DND-41 (cell line): ENCODE results near the gene SNCAIP.

Experiments
- ATAC-seq: fragments of 200-7000 bp; cut with Tn5 transposase; 3 replicates; pipeline ENCODE4 v1.9.1; 2021; ENCODE audit warnings: low read depth; ENCODE audit not compliant: insufficient read depth
- DNase-seq: peaks from one replicate; pipeline ENCODE4 v3.0.0-alpha.2; 2020
- H2AFZ ChIP-seq: 2 replicates; pipeline ENCODE4 v1.6.0; 2012; ENCODE audit warnings: low read depth, low read length
- H3K27ac ChIP-seq: 2 replicates; pipeline ENCODE4 v1.5.1; 2012; ENCODE audit warnings: low read length, inconsistent platforms
- H3K27me3 ChIP-seq: fragments of 200-600 bp; sonication (generic); 2 replicates; pipeline ENCODE4 v1.6.0; 2012; ENCODE audit warnings: low read length, mild to moderate bottlenecking, inconsistent platforms; ENCODE audit not compliant: insufficient read depth, poor library complexity
- H3K36me3 ChIP-seq: 2 replicates; pipeline ENCODE4 v1.5.1; 2012; ENCODE audit warnings: low read length, inconsistent platforms; ENCODE audit not compliant: insufficient read depth
- H3K4me1 ChIP-seq: 2 replicates; pipeline ENCODE4 v1.5.1; 2012; ENCODE audit warnings: mild to moderate bottlenecking, low read length; ENCODE audit not compliant: insufficient read depth
- H3K4me2 ChIP-seq: 2 replicates; pipeline ENCODE4 v1.6.0; 2012; ENCODE audit warnings: mild to moderate bottlenecking, moderate library complexity, low read length, inconsistent platforms; ENCODE audit not compliant: insufficient read depth
- H3K4me3 ChIP-seq, 2 experiments: fragments of 200-600 bp in 1 of 2; shearing (Covaris generic) in 1 of 2; 2 replicates each; pipeline ENCODE4 v1.5.1; 2012 to 2016; ENCODE audit warnings: inconsistent platforms in 2 of 2, low read length in 2 of 2, mild to moderate bottlenecking in 2 of 2, low read depth in 1 of 2, moderate library complexity in 1 of 2
- H3K79me2 ChIP-seq: 2 replicates; pipeline ENCODE4 v1.6.0; 2012; ENCODE audit warnings: low read length, inconsistent platforms; ENCODE audit not compliant: insufficient read depth
- H3K9ac ChIP-seq: 2 replicates; pipeline ENCODE4 v1.6.0; 2012; ENCODE audit warnings: low read depth, mild to moderate bottlenecking, inconsistent platforms, low read length, moderate library complexity
- H3K9me3 ChIP-seq: 2 replicates; pipeline ENCODE4 v1.5.1; 2012; ENCODE audit warnings: low read length, moderate library complexity, mild to moderate bottlenecking, inconsistent platforms; ENCODE audit not compliant: insufficient read depth, severe bottlenecking
- H4K20me1 ChIP-seq: 2 replicates; pipeline ENCODE4 v1.6.0; 2012; ENCODE audit warnings: low read length; ENCODE audit not compliant: insufficient read depth
- EZH2 ChIP-seq: IDR thresholded peaks from 3 replicates; pipeline ENCODE4 v1.6.1; 2012; ENCODE audit warnings: borderline replicate concordance, low read depth, mild to moderate bottlenecking, moderate library complexity, low read length, inconsistent platforms; ENCODE audit not compliant: severe bottlenecking
- TF ChIP-seq, protein P1 (sequence below): IDR thresholded peaks from 2 replicates; pipeline ENCODE4 v1.5.1; 2012; ENCODE audit warnings: borderline replicate concordance, low read length, moderate library complexity, mild to moderate bottlenecking; ENCODE audit not compliant: poor library complexity, severe bottlenecking; ENCODE audit errors: extremely low read depth

Gene SNCAIP

DNA sequence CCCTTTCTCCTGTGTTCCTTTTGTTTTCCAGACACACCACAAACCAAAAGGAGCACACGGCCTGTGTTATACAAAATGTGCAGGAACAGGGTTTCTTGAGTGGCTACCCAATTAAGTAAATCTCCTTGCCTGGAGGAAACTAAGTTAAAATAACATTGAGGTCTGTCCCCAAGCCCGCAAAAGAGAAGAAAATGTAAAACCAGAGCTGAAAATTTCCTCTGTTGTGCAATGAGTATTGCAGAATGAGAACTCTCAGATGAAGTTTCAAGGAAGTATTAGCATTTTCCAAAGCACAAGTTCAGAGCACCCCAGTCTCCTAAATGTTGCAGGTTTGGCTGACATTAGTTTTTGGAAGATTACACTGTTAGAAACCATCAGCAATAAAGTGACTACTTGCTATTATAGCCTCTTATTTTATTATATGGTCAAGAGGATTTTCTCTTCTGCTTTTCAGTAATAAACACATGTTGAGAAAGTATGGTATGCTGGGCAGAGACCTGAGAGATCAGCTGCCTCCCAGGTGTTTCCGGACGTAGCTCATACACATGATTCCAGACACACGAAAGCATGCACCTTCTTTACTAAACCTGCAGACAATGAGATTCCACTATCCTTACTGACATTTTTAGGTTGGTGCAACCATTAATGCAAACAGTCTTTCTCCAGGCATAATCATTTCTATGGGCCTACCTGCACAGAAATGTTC is 161.3 kb downstream of the SNCAIP start:
- H3K79me2 ChIP-seq, result no peaks in the 10 kb centered on the region
- no peaks in the 10 kb centered on the region for H3K9me3 ChIP-seq
- H3K27ac ChIP-seq, result no peak overlapping the region
- TF ChIP-seq, protein P1, sequence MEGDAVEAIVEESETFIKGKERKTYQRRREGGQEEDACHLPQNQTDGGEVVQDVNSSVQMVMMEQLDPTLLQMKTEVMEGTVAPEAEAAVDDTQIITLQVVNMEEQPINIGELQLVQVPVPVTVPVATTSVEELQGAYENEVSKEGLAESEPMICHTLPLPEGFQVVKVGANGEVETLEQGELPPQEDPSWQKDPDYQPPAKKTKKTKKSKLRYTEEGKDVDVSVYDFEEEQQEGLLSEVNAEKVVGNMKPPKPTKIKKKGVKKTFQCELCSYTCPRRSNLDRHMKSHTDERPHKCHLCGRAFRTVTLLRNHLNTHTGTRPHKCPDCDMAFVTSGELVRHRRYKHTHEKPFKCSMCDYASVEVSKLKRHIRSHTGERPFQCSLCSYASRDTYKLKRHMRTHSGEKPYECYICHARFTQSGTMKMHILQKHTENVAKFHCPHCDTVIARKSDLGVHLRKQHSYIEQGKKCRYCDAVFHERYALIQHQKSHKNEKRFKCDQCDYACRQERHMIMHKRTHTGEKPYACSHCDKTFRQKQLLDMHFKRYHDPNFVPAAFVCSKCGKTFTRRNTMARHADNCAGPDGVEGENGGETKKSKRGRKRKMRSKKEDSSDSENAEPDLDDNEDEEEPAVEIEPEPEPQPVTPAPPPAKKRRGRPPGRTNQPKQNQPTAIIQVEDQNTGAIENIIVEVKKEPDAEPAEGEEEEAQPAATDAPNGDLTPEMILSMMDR, result no peak
- no peak for TF ChIP-seq EZH2
- H3K27me3 ChIP-seq, result no peaks in the 10 kb centered on the region
- no peaks in the 10 kb centered on the region for H3K4me1 ChIP-seq
- ATAC-seq, result no peak
- no peak overlapping the region for H3K4me3 ChIP-seq
- no peak overlapping the region for H2AFZ ChIP-seq
- H4K20me1 ChIP-seq, result no peaks in the 10 kb centered on the region
- H3K36me3 ChIP-seq, result no peaks in the 10 kb centered on the region
- H3K9ac ChIP-seq, result no peak overlapping the region
- H3K4me2 ChIP-seq, result no peak overlapping the region
- no peak for DNase-seq

DNA sequence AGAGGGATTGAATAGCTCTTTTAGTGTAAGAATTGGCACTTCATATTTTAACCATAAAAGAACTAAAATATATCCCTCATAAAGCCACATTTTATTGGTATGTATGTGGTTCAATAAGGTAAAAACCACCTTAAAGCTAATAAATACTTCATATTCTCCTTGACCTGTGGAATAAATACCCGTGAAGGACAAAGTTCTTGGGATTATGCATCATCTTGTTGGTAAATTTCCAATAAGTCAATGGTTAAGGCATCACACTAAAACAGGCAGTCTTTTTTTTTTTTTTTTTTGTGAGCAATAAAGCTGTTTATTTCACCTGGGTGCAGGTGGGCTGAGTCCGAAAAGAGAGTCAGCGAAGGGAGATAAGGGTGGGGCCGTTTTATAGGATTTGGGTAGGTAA is 161.9 kb downstream of the SNCAIP start:
- ATAC-seq, result no peak
- Histone ChIP-seq H3K27me3 (no peaks in the 10 kb centered on the region), H3K4me3 (no peak overlapping the region), H3K79me2 (no peaks in the 10 kb centered on the region), H4K20me1 (no peaks in the 10 kb centered on the region), H3K4me1 (no peaks in the 10 kb centered on the region), H3K4me2 (no peak overlapping the region), H3K27ac (no peak overlapping the region), H3K9me3 (no peaks in the 10 kb centered on the region), H2AFZ (no peak overlapping the region), H3K9ac (no peak overlapping the region), H3K36me3 (no peaks in the 10 kb centered on the region)
- DNase-seq, result no peak
- no peak for TF ChIP-seq EZH2
- TF ChIP-seq, protein P1, result no peak

DNA sequence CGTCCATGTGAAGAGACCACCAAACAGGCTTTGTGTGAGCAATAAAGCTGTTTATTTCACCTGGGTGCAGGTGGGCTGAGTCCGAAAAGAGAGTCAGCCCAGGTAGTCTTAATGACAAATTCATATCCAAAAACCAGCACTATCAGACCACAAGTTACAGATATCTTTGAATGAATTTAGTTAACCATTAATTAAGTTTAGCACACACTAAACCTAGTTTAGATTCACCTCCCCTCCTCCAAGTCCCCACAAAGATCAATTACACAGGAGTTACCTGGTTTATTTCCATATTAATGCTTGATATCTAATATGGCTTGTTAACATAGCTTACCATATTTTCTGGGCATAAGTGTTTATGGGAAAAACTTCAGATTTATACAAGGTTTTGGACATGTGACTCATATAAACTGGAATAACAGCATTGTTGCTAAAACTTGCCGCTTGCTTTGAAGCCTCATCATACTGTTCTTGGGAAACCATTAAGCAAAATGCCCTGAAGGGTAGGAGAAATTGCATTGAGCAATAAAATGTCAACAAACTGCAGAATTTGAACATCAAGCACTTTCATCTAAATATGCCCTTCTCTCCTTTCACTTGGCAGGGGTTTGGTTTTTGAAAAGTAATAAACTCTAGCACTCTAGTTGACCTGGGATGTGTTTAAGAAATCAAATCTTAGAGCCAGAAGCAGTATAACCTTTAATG is 166.9 kb downstream of the SNCAIP start:
- Histone ChIP-seq H3K9me3 (no peaks in the 10 kb centered on the region), H3K27me3 (no peaks in the 10 kb centered on the region), H4K20me1 (no peaks in the 10 kb centered on the region), H3K4me1 (no peaks in the 10 kb centered on the region), H3K36me3 (no peaks in the 10 kb centered on the region), H2AFZ (no peak overlapping the region), H3K79me2 (no peaks in the 10 kb centered on the region), H3K4me3 (no peak overlapping the region), H3K27ac (no peak overlapping the region), H3K9ac (no peak overlapping the region), H3K4me2 (no peak overlapping the region)
- no peak for TF ChIP-seq EZH2
- TF ChIP-seq, protein P1, result no peak
- no peak for DNase-seq
- no peak for ATAC-seq

DNA sequence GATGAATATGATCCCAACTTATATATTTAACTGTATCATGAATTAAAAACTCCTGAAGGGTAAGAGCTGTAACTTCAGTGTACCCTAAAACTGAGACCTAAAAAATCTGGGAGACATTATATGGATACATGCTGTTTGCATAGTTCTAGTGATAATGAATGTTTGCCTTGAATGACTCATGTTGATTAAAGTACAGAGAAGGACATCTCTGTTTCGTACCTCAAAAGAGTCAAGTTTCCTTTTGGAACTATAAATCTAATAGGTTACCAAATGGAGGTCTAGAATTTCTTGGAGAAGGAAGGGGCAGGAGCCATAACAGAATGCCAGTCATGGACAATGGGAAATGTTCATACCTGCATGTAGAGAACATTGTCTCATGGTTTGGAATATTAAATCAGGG is 168.1 kb downstream of the SNCAIP start:
- Histone ChIP-seq H4K20me1 (no peaks in the 10 kb centered on the region), H3K36me3 (no peaks in the 10 kb centered on the region), H3K4me1 (no peaks in the 10 kb centered on the region), H3K79me2 (no peaks in the 10 kb centered on the region), H3K9ac (no peak overlapping the region), H3K27me3 (no peaks in the 10 kb centered on the region), H2AFZ (no peak overlapping the region), H3K27ac (no peak overlapping the region), H3K9me3 (no peaks in the 10 kb centered on the region), H3K4me3 (no peak overlapping the region), H3K4me2 (no peak overlapping the region)
- DNase-seq (no peak), ATAC-seq (no peak)
- TF ChIP-seq EZH2, result no peak
- TF ChIP-seq, protein P1, result no peak
